NB4 (cell line): ENCODE data around the gene NSMCE4A.
"Not testable (repeated sequence)": the region's sequence is repeated elsewhere in the genome, so short reads cannot be mapped to it uniquely, and the experiment has no call there.

Source experiments
- MYC ChIP-seq: IDR thresholded peaks from 2 replicates; pipeline ENCODE4 v1.6.1; 2011; ENCODE audit warnings: low read depth, low read length
- POLR2A ChIP-seq: IDR thresholded peaks from 2 replicates; pipeline ENCODE4 v1.6.1; 2011; ENCODE audit warnings: mild to moderate bottlenecking; ENCODE audit not compliant: insufficient read length; ENCODE audit errors: extremely low read depth
- TF ChIP-seq, protein P1 (sequence below): IDR thresholded peaks from one replicate; pipeline ENCODE4 v1.5.1; 2012; ENCODE audit warnings: low read depth, low read length

DNA sequence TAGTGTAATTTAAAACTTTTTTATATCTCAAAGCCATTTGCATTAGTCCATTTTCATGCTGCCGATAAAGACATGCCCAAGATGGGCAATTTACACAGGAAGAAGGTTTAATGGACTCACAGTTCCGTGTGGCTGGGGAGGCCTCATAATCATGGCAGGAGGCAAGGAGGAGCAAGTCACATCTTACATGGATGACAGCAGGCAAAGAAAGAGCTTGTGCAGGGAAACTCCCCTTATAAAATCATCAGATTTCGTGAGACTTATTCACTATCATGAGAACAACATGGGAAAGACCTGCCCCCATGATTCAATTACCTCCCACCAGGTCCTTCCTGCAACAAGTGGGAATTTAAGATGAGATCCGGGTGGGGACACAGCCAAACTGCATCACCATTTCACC lies 16.7 kb upstream of the NSMCE4A start:
- TF ChIP-seq, protein P1, sequence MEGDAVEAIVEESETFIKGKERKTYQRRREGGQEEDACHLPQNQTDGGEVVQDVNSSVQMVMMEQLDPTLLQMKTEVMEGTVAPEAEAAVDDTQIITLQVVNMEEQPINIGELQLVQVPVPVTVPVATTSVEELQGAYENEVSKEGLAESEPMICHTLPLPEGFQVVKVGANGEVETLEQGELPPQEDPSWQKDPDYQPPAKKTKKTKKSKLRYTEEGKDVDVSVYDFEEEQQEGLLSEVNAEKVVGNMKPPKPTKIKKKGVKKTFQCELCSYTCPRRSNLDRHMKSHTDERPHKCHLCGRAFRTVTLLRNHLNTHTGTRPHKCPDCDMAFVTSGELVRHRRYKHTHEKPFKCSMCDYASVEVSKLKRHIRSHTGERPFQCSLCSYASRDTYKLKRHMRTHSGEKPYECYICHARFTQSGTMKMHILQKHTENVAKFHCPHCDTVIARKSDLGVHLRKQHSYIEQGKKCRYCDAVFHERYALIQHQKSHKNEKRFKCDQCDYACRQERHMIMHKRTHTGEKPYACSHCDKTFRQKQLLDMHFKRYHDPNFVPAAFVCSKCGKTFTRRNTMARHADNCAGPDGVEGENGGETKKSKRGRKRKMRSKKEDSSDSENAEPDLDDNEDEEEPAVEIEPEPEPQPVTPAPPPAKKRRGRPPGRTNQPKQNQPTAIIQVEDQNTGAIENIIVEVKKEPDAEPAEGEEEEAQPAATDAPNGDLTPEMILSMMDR: not testable (repeated sequence)
- TF ChIP-seq MYC, POLR2A: not testable (repeated sequence)
